HFFc6 (cell line): Measurements from ENCODE around the gene HSD3B7. TPM values are rescaled to one million over a fixed set of nuclear protein-coding genes. Genes with fewer than 3 reads are reported as not detected.

Experiments used
- DNase-seq: peaks from one replicate; pipeline ENCODE4 v3.0.0-alpha.2; 2018
- H3K27ac Mint-ChIP-seq: 2 replicates; pipeline ENCODE4 v1.8.0; 2020; ENCODE audit warnings: mild to moderate bottlenecking, mixed read lengths
- H3K27me3 Mint-ChIP-seq: 2 replicates; pipeline ENCODE4 v1.8.0; 2021; ENCODE audit warnings: mild to moderate bottlenecking, moderate library complexity, mixed read lengths; ENCODE audit not compliant: insufficient read depth
- H3K36me3 Mint-ChIP-seq: 2 replicates; pipeline ENCODE4 v1.8.0; 2021; ENCODE audit warnings: low read depth, mixed read lengths
- H3K4me1 Mint-ChIP-seq: 2 replicates; pipeline ENCODE4 v1.8.0; 2020; ENCODE audit warnings: low read depth, mixed read lengths
- H3K4me3 Mint-ChIP-seq: 2 replicates; pipeline ENCODE4 v1.8.0; 2020; ENCODE audit warnings: mild to moderate bottlenecking, moderate library complexity, mixed read lengths
- H3K9me3 Mint-ChIP-seq: 2 replicates; pipeline ENCODE4 v1.8.0; 2020; ENCODE audit warnings: mild to moderate bottlenecking, mixed read lengths
- total RNA-seq, 6 experiments: library from RNA; stranded (reverse); fragmentation: NEBNext Ultra II Directional; extraction: Animal tissue kit (Norgen Biotek cat#: 25700); gene quantifications; 2 replicates in 1 of 6; 3 replicates in 5 of 6; pipeline ENCODE4 v1.2.3, GENCODE V29; 2021
- TF ChIP-seq, protein P1 (sequence below): fragments of 200-600 bp; sonication (generic); IDR thresholded peaks from 2 replicates; pipeline ENCODE4 v1.5.0; 2021; ENCODE audit warnings: antibody characterized with exemption, mild to moderate bottlenecking

The HSD3B7 gene
- total RNA-seq, 6 experiments from 2014 or later, result 15.1 to 24.6 (median 18.6) TPM

DNA sequence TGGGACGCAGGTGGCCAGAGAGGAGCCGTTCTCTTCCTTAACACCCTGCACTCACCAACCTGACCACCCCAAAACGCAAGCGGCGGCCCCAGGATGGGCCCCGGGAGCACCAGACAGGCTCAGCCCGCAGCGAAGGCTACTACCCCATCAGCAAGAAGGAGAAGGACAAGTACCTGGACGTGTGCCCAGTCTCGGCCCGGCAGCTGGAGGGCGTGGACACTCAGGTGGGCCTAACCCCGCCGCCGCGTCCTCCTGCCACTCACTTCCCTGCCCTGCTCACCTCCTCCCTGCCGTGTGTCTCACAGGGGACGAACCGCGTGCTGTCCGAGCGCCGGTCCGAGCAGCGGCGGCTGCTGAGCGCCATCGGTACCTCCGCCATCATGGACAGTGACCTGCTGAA is 4.6 kb upstream of the HSD3B7 start:
- TF ChIP-seq, protein P1, sequence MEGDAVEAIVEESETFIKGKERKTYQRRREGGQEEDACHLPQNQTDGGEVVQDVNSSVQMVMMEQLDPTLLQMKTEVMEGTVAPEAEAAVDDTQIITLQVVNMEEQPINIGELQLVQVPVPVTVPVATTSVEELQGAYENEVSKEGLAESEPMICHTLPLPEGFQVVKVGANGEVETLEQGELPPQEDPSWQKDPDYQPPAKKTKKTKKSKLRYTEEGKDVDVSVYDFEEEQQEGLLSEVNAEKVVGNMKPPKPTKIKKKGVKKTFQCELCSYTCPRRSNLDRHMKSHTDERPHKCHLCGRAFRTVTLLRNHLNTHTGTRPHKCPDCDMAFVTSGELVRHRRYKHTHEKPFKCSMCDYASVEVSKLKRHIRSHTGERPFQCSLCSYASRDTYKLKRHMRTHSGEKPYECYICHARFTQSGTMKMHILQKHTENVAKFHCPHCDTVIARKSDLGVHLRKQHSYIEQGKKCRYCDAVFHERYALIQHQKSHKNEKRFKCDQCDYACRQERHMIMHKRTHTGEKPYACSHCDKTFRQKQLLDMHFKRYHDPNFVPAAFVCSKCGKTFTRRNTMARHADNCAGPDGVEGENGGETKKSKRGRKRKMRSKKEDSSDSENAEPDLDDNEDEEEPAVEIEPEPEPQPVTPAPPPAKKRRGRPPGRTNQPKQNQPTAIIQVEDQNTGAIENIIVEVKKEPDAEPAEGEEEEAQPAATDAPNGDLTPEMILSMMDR, result no peak
- Mint-ChIP-seq H3K36me3 (peaks cover 15% of the 10 kb centered on the region), H3K27me3 (peaks cover 22% of the 10 kb centered on the region), H3K4me1 (peaks cover 10% of the 10 kb centered on the region; the same call in 1 of the 2 replicates), H3K4me3 (no peak overlapping the region), H3K27ac (no peak overlapping the region), H3K9me3 (no peaks in the 10 kb centered on the region)
- no peak for DNase-seq

DNA sequence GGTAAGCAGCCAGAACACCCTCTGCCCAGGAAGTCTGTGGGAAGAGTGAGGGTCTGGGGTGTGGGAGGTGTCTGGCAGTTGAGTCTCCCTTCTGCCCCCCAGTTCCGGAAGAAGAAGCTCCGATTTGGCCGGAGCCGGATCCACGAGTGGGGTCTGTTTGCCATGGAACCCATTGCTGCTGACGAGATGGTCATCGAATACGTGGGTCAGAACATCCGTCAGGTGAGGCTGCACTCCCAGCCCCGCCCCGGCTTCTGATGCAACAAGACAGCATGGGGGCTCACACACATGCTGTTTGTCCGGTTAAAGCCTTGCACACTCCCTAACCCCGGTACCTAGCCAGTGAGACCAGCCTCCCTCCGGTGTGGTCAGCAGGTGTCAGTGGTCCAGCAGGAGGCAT is 4.0 kb upstream of the HSD3B7 start:
- no peak for DNase-seq

DNA sequence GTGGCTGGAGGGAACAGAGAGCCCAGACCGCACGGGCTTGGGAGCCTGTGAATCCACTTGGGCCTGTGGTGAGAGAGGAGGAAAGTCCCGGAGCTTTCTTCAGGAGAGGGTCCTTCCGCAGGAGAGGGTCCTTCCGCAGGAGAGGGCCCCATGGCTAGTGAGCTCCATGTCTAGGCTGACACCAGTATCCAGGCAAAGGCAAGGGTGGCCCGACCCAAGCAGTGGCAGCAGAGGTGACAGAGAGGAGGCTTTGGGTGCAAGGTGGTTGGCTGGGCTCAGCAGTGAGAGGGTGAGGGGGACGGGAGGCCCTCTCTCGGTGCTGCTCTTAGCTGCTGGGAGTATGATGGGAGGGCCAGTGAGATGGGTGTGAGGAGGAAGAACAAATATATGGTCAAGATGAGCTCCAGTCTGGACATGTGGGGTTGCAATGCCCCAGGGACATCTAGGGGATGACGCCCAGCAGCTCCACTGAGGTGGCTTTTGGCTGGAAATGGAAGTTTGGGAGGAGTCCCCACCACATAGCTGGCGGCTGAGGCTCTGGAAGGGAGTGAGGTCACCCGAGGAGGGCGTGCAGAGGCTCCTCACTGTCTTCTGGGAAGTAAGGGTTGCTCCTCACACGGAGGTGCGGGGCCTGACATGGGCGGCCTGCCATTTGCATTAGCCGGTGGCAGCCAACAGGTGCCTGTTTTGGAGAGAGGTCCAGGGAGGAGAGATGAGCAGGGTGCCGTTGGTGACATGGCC is 2.3 kb upstream of the HSD3B7 start:
- H3K9me3 Mint-ChIP-seq, result no peaks in the 10 kb centered on the region
- peaks cover 17% of the 10 kb centered on the region for H3K27me3 Mint-ChIP-seq
- TF ChIP-seq, protein P1, result no peak
- peaks cover 21% of the 10 kb centered on the region for H3K4me1 Mint-ChIP-seq
- H3K27ac Mint-ChIP-seq, result peak overlapping the region; percentile 59
- H3K4me3 Mint-ChIP-seq, result peak overlapping the region; percentile 11; the same call in 1 of the 2 replicates
- no peaks in the 10 kb centered on the region; the same call in 1 of the 2 replicates for H3K36me3 Mint-ChIP-seq
- no peak for DNase-seq

More for the DNA sequence above, 4.0 kb upstream of the HSD3B7 start:
- H3K27me3 Mint-ChIP-seq, result peaks cover 22% of the 10 kb centered on the region
- no peaks in the 10 kb centered on the region for H3K9me3 Mint-ChIP-seq
- no peak overlapping the region for H3K27ac Mint-ChIP-seq
- H3K4me1 Mint-ChIP-seq, result peaks cover 15% of the 10 kb centered on the region; the same call in 1 of the 2 replicates
- no peak overlapping the region for H3K4me3 Mint-ChIP-seq
- TF ChIP-seq, protein P1, result no peak
- H3K36me3 Mint-ChIP-seq, result peaks cover 11% of the 10 kb centered on the region

- Mint-ChIP-seq H3K27ac (peak overlapping the region; percentile 59), H3K36me3 (no peaks in the 10 kb centered on the region; the same call in 1 of the 2 replicates)
- DNase-seq, result no peak
Measured at GRCh38 chr16:30983289-30983889, 1.6 kb upstream of the HSD3B7 start.

DNA sequence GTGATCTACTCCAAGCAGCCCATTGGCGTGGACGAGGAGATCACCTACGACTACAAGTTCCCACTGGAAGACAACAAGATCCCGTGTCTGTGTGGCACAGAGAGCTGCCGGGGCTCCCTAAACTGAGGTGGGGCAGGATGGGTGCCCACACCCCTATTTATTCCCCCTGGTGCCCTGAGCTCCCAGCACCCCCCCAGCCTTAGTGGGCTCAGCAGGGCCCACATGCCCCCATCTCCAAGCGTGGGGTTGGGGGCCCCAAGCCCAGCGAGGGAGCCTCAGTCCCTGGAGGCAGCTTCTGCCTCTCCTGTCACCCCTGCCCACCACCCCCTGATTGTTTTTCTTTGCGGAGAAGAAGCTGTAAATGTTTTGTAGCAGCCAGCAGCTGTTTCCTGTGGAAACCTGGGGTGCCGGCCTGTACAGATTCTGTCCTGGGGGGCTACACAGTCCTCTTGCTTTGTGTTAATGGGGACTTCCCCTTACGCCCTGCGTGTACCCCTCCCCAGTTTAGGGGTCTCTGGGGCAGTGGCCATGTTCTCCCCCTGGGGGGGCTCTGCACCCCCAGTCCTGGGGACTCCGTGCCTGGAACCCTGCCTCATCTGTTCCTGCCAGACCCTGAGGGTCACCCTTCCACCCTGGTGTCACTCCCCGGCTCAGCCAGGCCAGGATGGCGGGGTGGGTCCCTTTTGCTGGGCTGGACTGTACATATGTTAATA is 953 bp upstream of the HSD3B7 start:
- Mint-ChIP-seq H3K4me1 (peaks cover 21% of the 10 kb centered on the region), H3K4me3 (no peak overlapping the region), H3K27me3 (peaks cover 17% of the 10 kb centered on the region), H3K9me3 (no peaks in the 10 kb centered on the region), H3K36me3 (no peaks in the 10 kb centered on the region), H3K27ac (no peak overlapping the region)
- DNase-seq, result no peak
- TF ChIP-seq, protein P1, result no peak

More at GRCh38 chr16:30983289-30983889, 1.6 kb upstream of the HSD3B7 start:
- Mint-ChIP-seq H3K4me1 (peaks cover 21% of the 10 kb centered on the region), H3K27me3 (peaks cover 17% of the 10 kb centered on the region), H3K9me3 (no peaks in the 10 kb centered on the region), H3K4me3 (no peak overlapping the region; the same call in 1 of the 2 replicates)
- TF ChIP-seq, protein P1, result no peak
